ENCODE measurements around the gene SLC15A2. TPM values are rescaled to one million over a fixed set of nuclear protein-coding genes. Genes with fewer than 3 reads are reported as not detected.

Gene SLC15A2
- total RNA-seq, 1 experiment from 2014 or later, result 0.11 TPM

- DNase-seq (ENCODE audit: low read depth), result no peak
Observed at GRCh38 chr3:121980450-121980796, 86.2 kb downstream of the SLC15A2 start.

GRCh38 chr3:121981473-121981872 lies 87.3 kb downstream of the SLC15A2 start:
- DNase-seq (ENCODE audit: low read depth), result no peak

GRCh38 chr3:121985846-121986245 lies 91.6 kb downstream of the SLC15A2 start:
- no peak for DNase-seq (ENCODE audit: low read depth)

GRCh38 chr3:121988146-121988545 lies 93.9 kb downstream of the SLC15A2 start:
- DNase-seq (ENCODE audit: low read depth), result peak; percentile 17

- DNase-seq (ENCODE audit: low read depth), result no peak
Observed at GRCh38 chr3:121989943-121990342, 95.7 kb downstream of the SLC15A2 start.

- no peak for DNase-seq (ENCODE audit: low read depth)
Observed at GRCh38 chr3:121992601-121993560, 98.7 kb downstream of the SLC15A2 start.

Other genes starting within 250 kb of the SLC15A2 start
- gene HCLS1, start 233.5 kb upstream of the SLC15A2 start, total RNA-seq (2014; rRNA removed), result not detected in 2 replicates
- 17.4 and 23.1 TPM in 2 replicates for gene GOLGB1, start 144.7 kb upstream of the SLC15A2 start, total RNA-seq (2014; rRNA removed)
- gene IQCB1, start 59.3 kb upstream of the SLC15A2 start, total RNA-seq (2014; rRNA removed), result 18.9 and 21.4 TPM in 2 replicates
- 0.90 and 0.92 TPM in 2 replicates for gene EAF2, start 59.2 kb upstream of the SLC15A2 start, total RNA-seq (2014; rRNA removed)
- gene ILDR1, start 127.8 kb downstream of the SLC15A2 start, total RNA-seq (2014; rRNA removed), result not detected in 2 replicates
- not detected in 2 replicates for gene CD86, start 161.0 kb downstream of the SLC15A2 start, total RNA-seq (2014; rRNA removed)

Measured in LHCN-M2 (cell line).